ENCODE results near the gene PHF21A.

The PHF21A gene

DNA sequence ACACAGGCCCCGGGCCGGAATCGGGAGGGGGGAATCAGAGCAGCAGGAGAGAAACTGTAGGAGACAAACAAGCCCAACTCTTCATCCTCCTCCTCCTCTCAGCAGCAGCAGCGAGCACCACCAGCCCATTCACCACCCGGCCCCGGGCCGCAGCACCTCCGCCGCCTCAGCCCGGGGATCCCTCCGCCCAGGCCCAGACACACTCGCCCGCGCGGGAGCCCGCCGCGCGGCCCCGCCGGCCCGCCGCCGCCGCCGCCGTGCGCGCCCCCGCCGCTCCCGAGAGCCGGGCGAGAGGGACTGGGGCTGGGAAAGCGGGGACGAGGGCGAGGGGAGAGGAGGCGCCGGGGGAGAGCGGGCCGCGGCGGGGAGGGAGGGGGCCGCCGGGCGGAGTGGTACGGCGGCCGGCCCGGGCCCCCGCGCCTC, at the start of gene PHF21A:
Gene PHF21A (minus strand): TSS at position 154 of the 423 bp plus-strand sequence. CDS start 37,235 bp downstream, outside the sequence.
- DNase-seq = peak; percentile 90

DNA sequence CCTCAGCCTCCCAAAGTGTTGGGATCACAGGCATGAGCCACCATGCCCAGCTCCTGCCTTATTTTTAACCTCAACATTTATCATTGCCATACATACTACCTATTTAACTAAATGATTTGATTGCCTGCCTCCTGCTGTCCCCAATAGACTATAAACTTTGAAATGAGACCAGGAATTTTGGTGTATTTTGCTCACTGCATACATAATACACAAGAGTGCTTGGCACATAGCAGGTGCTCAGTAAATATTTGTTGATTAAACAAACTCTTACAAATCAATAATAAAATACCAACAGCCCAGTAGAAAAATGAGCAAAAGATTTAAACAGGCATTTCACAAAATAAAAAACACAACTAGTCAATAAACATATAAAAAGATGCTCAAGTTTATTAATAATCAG, 49.5 kb upstream of the PHF21A start:
- DNase-seq = no peak

DNA sequence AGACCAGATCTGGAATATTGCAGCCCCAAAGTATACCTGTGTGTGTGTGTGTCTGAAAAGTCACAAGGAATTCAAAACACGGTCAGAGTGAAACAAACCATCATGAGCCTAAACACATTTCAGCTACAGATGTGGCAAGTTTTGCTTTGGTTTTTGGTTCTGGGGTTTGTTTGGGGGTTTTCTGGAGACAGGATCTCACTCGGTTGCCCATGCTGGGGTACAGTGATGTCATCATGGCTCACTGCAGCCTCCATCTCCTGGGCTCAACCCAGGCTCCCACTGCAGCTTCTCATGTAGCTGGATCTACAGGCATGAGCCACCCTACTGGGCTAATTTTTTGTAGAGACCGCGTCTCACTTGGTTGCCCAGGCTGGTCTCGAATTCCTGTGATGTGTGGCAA, 41.4 kb upstream of the PHF21A start:
- DNase-seq = no peak

DNA sequence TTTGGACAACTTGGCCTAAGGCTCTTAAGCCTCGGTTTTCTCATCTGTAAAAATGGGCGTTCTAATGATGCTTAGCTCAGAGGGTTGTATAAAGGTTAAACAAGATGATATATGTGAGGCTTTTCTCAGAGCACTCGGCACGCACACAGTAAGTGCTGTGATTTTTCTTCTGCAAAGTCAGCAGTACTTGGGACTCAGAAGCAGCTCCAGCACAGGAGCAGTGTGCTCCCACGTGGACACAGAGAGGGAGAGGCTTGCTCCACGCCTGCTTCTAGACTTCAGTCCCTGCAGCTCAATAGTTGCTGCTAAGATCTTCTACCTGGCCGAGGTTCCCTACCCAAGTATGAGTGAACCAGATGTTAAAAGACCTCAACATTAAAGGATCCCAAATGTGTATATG, 39.9 kb upstream of the PHF21A start:
- DNase-seq = no peak

DNA sequence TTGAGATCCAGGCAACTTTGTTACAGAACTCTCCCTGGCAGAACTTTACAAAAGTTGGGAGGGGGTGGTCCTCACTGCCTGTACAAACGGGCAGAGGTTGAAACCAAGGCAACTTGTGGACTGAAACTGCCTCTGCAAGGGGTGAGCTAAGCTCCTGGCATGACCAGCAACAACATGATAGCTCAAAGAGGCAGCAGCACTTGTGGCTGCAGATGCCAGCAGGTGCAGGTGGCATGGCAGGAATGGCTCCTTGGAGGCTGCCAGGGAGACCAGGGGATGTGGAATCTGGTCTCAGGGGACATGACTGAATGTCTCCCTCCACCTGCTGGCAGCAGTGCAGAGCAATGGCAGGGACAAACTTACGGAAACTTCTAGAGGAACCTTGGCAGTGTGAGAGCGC, 38.8 kb upstream of the PHF21A start:
- peak; percentile 19 for DNase-seq

DNA sequence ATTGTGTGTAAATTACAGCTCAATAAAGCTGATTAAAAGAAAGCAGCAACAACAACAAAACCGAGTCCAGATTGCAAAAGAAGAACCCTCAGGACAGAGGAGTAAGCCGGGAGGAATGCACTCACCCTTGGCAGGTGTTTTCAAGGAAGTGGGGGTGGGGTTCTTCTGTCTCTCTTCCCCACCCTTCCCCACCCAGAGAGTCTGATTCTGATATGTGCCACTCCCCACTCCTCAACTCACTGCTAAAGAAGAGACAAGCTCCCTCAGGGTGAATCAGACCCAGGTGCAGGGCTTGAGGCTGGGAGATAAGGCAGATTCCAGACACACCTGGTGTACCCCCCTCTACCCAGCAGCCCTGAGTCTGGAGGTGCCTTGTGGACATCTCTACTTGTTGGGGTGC, 38.4 kb upstream of the PHF21A start:
- no peak for DNase-seq

DNA sequence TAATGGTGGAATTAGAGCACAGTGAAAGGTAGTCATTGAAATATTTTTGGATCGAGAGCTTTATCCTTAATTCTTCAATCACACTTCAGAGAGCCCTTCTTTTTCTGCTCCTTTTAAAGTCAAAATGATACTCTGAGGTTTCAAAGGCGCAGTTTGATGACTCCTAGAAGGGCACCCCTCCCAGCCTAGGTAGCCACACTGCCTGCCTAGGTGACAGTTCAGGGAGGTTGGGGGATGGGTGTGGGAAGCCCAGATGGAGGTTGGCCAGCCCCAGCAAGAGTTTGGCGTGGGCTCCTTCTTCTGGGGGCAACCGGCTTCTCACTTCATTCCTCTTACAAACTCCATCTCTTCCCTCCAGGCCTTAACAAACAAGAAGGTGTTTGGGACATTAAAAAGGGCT, 28.6 kb upstream of the PHF21A start:
- no peak for DNase-seq

DNA sequence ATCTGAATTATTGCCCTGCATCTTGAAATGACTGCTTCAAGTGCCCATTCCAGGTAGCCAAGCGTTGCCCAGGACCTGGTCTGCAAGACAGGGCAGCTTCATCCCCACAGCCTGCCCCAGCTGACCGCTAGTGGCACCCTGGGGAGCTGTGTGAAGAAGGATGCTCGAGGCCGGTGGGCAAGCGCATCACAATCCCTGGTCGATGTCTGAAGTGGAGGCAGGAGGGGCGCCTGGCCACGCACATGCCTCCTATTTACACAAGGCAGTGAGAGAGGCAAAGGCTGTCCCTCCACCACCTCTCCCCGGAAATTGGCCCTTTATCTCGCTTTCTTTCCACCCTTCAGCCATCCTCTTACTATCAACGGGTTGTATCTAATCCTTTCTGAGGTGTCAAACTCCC, 28.1 kb upstream of the PHF21A start:
- DNase-seq = no peak

DNA sequence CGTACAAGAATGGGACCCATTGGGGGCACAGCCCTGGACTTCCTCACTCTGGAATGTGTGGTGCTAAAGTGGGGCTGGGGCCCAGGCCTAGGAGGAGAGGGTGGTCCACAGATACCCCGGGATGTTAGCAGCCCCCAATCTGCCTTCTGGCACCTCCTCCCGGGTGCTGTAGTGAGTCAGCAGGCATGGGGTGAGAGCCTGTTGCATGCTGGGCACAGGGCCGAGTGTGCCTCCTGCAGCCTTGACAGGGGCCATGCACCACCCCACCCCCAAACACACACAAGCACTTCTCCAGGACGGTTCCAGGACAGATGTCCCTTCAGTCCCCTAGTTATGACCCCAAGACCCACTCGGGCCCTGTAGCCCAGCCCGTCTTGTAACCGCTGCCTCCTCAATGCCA, 23.5 kb upstream of the PHF21A start:
- no peak for DNase-seq

DNA sequence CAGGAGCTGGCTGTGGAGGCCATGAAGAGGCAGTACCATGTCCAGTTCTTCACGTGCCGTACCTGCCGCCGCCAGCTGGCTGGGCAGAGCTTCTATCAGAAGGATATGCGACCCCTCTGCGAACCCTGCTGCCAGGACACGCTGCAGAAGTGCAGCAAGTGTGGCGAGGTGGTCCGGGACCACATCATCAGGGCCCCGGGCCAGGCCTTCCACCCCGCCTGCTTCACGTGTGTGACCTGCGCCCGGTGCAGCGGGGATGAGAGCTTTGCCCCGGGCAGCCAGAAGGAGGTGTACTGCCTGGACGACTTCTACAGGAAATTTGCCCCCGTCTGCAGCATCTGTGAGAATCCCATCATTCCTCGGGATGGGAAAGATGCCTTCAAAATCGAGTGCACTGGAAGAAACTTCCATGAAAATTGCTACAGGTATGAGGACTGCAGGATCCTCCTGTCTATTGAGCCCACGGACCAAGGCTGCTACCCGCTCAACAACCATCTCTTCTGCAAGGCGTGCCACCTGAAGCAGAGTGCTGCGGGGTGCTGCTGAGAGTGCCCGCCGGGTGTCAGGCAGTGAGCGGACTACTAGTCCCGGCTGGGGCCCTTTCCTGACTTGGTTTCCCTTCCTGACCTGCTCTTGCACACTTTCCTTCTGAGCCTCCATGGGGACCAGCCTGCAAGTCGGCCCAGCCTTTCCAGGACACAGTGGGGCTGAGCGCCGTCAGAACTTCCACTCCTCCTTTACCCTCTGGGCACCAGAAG, 22.0 kb upstream of the PHF21A start:
- DNase-seq = no peak

DNA sequence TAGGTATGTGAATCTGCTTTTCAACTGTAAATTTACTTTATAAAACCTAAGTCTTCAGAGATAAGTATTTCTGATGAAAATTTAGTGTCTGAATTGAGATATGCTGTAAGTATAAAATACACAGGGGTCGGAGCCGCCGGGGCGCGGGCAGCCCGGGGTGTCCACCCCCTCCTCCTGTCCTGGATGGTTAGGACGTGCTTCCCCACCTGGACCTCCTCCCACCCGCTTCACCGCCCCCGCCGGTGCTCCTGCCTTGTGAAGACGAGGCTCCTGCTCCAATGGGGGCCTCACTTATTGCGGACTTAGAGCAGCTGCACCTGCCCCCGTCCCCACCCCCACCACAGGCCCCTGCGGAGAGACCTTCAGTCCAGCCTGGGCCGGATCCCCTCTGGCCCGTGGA, 21.3 kb upstream of the PHF21A start:
- no peak for DNase-seq

DNA sequence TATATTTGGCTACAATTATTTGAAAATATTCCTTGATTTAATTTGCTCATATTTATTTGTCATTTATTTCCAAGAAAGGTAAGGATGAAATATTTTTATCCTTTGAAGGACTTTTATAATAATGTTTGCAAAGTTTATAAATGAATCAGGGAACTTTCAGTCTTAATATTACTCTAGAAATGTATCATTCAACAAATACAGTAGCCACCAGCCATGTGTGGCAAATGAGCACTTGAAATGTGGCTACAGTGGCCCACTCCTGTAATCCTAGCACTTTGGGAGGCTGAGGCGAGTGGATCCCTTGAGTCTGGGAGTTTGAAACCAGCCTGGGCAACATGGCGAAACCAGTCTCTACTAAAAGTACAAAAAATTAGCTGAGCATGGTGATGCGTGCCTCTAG, 20.3 kb upstream of the PHF21A start:
- DNase-seq = no peak

DNA sequence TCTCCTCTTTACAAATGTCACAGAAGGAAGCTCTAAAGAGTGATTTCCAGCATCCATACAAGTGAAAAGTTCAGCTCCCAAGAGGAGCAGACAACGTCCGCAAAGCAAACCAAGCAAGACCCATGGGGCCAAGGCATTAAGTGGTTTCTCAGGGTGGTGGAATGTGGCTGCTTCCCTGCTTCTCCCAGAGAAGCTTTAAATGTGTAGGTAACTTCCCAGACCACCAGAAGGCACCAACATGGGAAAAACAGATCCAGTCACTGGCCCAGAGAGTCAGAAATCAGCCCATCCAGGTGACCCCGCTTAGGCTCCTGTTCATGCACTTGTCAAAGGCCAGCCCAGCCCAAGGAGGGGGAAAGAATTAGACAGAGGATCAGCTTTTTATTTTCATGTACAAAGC, 13.3 kb upstream of the PHF21A start:
- no peak for DNase-seq

DNA sequence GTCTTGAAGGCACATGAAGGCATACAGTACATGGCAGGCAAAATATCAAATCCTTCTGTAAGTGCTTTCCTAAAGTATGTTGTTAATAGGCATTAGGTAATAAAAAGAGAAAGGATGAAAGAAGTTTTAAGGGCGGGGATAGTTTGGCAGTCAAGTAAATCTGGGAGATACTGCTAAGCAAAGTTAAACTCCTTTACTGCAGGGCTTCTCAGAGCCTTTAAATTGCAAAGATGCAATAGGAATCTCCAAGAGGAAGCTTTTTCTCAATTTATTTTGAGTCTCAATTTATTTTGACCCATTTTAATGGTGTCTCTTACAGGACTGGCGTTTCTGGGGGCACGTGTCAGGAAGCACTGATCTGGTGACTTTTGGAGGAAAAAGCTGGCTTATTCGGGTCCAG, 12.8 kb upstream of the PHF21A start:
- no peak for DNase-seq

DNA sequence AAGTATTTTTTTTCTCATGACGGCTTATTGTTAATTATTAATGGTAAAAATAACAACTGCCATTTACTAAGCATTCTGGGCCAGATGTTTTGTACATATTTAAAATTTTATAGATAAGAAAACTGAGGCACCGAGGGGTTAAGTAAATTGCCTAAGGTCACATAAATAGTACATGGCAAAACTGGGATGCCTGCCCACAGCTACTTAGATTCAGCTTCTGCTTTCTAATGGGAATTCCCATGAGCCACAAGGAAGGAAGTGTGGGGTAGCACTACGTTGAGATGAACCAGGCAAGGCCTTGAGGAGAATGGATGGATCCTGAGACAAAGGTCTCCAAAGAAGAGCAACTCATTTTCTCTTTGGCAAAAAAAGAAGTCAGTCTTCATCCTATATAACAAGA, 11.9 kb upstream of the PHF21A start:
- DNase-seq = no peak

DNA sequence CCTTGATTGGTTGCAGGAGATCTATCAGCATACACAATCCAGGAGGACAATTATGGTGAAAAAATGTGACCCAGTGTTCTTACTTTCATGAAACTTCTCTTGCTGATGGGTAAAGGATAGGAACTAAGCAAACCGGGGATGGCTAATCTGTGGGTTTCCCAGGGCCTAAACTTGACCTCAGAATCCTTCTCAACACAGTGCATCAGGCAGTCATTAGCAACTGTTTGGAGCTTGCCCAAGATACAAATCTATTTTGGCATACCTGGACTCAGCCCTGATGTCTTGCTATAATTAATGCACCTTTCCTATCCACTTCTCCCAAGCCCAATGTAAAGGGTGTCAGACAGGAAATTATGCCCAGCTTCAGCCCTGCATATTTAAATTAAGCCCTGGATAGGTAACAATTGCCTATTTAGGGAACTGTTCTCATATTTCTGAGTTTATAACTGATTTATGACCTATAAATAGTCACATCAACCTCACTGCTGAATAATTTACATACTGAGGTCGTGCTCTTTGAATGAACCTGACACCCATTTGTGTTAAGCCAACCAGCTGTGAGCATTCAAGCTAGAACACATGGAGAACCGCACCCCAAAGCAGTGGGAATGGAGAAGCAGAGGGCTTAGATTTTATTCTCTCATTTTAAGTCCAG, 9.2 kb upstream of the PHF21A start:
- DNase-seq = no peak

DNA sequence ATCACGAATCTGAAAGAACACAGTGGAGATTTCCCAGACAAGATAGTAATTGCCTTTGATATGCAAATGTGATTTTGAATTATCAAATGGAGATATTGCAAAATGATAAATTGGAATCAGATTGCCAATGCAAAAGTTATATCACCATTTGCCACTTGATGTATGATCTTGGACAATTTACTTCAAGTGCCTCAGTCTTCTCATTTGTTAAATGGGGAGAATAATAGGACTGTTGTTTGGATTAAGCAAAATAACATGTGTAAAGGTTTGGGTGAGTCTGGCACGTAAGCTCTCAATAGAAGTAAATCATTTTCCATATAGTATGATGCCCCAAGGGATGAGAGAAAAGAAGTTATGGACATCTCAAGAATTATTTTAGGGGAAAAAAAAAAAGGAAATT, 7.9 kb upstream of the PHF21A start:
- no peak for DNase-seq

DNA sequence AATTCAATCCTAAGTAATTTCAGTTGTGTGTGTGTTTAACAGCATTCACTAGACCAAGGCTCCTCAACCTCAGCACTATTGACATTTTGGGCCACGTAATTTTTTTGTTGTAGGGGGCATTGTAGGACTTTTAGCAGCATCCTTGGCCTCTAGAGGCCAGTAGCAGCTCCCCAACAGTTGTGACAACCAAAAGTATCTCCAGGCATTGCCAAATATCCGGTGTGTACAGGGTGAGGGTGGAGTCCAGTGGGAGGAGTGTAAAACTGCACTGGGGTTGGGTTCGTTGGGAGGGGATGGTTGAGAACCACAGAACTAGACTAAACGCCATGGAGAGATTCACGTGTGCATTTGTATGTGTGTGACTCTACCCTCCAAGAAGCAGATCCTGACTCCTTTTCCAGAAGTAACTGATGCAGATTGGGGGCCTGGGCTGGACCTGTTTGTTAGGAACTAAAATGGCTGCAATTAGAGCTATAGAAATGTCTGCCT, 5.9 kb upstream of the PHF21A start:
- peak; percentile 65 for DNase-seq

DNA sequence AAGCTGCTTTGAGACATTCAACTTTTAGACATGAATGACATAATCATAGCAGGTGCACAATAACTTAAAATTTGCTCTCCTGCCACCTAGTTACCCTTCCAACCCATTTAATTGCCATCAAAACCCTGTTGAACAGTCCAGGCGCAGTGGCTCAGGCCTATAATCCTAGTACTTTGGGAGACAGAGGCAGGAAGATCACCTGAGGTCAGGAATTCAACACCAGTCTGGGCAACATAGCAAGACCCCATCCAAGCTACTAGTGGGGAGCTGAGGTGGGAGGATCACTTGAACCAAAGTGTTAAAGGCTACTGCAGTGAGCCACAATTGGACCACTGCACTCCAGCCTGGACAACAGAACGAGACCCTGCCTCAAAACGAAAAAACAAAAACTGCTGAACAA, 4.0 kb upstream of the PHF21A start:
- no peak for DNase-seq

DNA sequence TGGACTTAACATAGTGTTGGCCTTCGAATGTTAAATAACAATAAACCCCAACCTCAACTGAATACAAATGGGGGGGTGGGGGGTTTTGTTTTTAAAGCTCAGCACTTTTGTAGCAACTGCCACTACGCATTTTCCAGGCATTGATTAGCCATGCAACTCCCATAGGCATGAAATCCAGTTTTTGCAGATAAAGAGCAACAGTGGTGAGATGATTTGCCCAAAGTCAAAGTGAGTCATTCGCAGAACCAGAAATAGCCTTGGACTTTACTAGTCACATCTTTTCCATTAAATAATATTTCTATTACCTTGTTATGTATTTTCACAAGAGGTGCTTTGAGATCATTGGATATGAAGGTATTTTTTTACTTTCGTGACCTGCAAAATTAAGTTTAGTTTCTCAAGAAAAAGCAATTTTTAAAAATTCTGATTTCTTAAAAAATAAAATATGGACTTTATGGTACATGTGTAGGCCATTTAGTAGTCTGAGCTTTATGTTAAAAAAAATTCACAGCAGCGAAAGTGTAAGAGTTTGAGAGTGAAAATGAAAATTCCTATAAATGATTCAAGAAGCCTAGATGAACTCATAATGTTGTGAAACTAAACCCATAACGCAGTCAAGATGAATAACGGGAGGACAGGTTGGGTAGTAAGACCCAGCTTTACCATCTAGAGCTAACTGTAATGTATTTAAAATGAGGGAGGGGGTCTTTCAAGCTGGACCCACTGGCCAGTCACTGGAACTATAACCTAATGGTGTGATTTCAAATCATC, 1.9 kb upstream of the PHF21A start:
- no peak for DNase-seq

DNA sequence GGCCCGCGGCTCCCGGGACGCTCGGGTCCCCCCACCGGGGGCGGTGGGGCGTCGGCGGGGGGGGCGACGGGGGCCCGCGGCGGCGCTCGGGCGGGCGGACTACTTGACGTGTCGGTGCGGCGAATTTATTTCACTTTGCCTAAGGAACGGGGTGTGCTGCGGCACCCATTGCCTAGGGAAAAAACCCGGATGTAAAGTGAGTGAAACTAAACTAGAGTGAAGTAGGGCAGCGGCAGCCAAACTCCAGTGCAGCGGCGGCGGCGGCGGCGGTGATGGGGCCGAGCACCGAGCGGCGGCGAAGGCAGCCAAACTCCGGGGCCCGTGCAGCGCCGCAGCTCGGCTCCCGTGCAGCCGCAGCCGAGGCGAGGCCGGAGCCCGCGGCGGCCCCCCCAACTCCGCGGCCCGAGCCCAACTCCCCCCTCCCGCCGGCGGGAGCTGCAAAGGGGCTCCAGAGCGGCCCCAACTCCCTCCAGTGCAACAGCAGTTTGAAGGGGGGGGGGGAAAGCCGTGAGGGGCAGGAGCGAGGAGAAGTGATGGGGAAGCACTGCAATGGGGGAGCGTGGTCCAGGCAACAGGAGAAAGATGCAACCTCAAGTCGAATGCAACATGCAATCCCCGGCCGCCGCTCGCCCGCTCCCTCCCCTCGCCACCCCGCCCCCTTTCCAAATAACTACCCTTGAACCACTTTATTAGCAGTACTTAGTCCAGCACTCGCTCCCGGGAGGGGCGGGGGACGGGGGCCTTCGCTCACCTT, 647 bp upstream of the PHF21A start:
- peak; percentile 83 for DNase-seq

DNA sequence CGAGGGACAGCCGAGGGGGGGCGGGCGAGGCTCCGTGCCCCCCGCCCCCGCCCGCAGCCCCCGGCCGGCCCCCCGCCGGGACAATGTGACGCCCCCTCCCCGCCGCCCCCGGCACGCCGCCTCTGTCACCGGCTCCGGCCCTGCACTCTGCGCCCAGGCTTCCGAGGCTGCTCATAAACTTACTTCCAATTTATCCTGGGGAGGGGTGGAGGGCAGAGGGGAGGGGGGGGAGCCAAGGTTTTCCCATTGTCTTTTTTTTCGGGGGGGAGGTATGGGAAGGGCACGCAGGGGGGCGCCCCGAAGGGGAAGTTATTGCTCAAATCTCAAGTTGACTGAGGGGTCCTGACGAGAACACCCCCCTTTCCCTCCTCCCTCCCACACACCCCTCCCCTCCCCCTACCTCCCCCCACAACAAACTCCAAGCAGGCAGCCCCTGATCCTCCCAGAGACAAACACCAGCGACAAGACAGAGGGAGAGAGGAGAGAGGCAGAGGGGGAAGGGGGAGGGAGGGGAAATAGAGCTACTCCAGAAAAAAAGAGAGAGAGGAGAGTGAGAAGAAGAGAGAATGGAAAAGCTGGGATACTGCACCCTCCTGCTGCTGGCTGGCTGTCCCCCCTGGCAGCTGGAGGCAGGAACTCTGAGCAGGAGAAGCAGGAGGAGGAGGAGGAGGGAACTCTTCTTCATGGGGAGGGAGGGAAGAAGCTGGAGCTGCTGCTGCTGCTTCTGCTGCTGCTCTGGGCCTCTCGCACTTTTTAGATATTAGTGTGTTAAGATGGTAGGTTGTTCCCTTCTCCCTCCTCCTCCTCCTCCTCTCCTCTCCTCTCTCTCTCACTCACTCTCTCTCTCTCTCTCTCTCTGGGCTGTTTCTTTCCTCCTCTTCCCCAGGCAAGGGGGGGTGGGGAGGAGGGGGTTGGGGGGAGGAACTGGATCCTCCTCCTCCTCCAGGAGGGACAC, 631 bp downstream of the PHF21A start:
- DNase-seq = peak; percentile 21

Measured in RPMI8226 (cell line).